Spleen (tissue), 11 donors: ENCODE data around the gene H2AZ2. TPM values are rescaled to one million over a fixed set of nuclear protein-coding genes. Genes with fewer than 3 reads are reported as not detected.
A peak's percentile ranks its signal among the peaks of the same experiment; 100 is the strongest.

Source experiments
- DNase-seq: peaks from one replicate; pipeline ENCODE4 v3.0.0-alpha.2; 2020
- H3K27ac ChIP-seq, 8 donors: fragments of 200-600 bp; sonication (generic) in 7 of 8; 1 replicate in 4 of 8; 2 replicates in 4 of 8; pipeline versions ENCODE4 v1.5.0 to v1.8.0; 2016 to 2021; ENCODE audit warnings: inconsistent platforms in 4 of 8, mild to moderate bottlenecking in 4 of 8, moderate library complexity in 1 of 8
- H3K27me3 ChIP-seq, 7 donors: fragments of 200-600 bp; sonication (generic) in 6 of 7; replicated peaks in 1 of 7; 1 replicate in 4 of 7; 2 replicates in 3 of 7; pipeline versions ENCODE4 v1.5.0 to v1.8.0; 2016 to 2021; ENCODE audit warnings: inconsistent platforms in 3 of 7, mild to moderate bottlenecking in 1 of 7
- H3K36me3 ChIP-seq, 6 donors: fragments of 200-600 bp; sonication (generic) in 5 of 6; 1 replicate in 4 of 6; 2 replicates in 2 of 6; pipeline versions ENCODE4 v1.5.0 to v1.8.0; 2016 to 2021; ENCODE audit warnings: inconsistent platforms in 2 of 6
- H3K4me1 ChIP-seq, 6 donors: fragments of 200-600 bp; sonication (generic) in 5 of 6; 1 replicate in 3 of 6; 2 replicates in 3 of 6; pipeline versions ENCODE4 v1.5.0 to v1.8.0; 2016 to 2021; ENCODE audit warnings: inconsistent platforms in 3 of 6
- H3K4me3 ChIP-seq, 8 donors: fragments of 200-600 bp; sonication (generic) in 7 of 8; 1 replicate in 4 of 8; 2 replicates in 4 of 8; pipeline versions ENCODE4 v1.5.0 to v1.8.0; 2016 to 2021; ENCODE audit warnings: inconsistent platforms in 4 of 8, mild to moderate bottlenecking in 4 of 8, moderate library complexity in 2 of 8
- H3K9me3 ChIP-seq, 8 donors: fragments of 200-600 bp; sonication (generic) in 7 of 8; 1 replicate in 4 of 8; 2 replicates in 4 of 8; pipeline versions ENCODE4 v1.5.0 to v1.8.0; 2016 to 2021; ENCODE audit warnings: inconsistent platforms in 4 of 8
- CTCF ChIP-seq, 11 experiments: fragments of 200-600 bp in 7 of 11; fragments of 450-650 bp in 4 of 11; sonication (generic) in 4 of 11; IDR thresholded peaks in 8 of 11; conservative IDR thresholded peaks in 3 of 11; 1 replicate in 7 of 11; 2 replicates in 4 of 11; pipeline versions ENCODE4 v1.4.0 to v1.8.0; 2016 to 2021; ENCODE audit warnings: antibody characterized with exemption in 11 of 11, inconsistent platforms in 4 of 11, mild to moderate bottlenecking in 1 of 11
- POLR2A ChIP-seq, 3 donors: fragments of 450-650 bp; IDR thresholded peaks; one replicate each; pipeline ENCODE4 v1.5.1; 2017; ENCODE audit warnings: antibody characterized with exemption in 3 of 3, mild to moderate bottlenecking in 1 of 3
- POLR2AphosphoS5 ChIP-seq, 3 donors: sonication (generic); formaldehyde crosslinking; IDR thresholded peaks; one replicate each; pipeline ENCODE4 v1.5.1; 2017; ENCODE audit warnings: antibody characterized with exemption in 3 of 3
- WGBS, 5 donors: extraction: QIAGEN DNeasy Blood & Tissue Kit in 3 of 5; methylation state at CpG; one replicate each; pipeline versions ENCODE4 v1.1.5 to v1.1.7; 2013 to 2018; 5-methylcytosine and 5-hydroxymethylcytosine counted together
- intact Hi-C: fragments of 100-400 bp; cut with DNase I; formaldehyde crosslinking; loops from one replicate; pipeline ENCODE4 v1.15.0; 2023; ENCODE audit warnings: low total_unique reads
- polyA plus RNA-seq, 3 donors: library from polyadenylated mRNA; stranded (reverse); fragments of 200-250 nt; gene quantifications; one replicate each; pipeline ENCODE4 v1.2.1, GENCODE V29; 2013
- total RNA-seq, 7 donors: library from RNA; depleted of rRNA in 3 of 7; stranded (reverse); fragments of >200 nt in 3 of 7; fragmentation: NEBNext Ultra II Directional in 4 of 7; extraction: Animal tissue kit (Norgen Biotek cat#: 25700) in 4 of 7; gene quantifications; one replicate each; pipeline versions ENCODE4 v1.1.0 to v1.2.1, GENCODE V29; 2016 to 2021
- donor health status: healthy with polysubstance abuse.
- donor health status: DM: no; HTN: no; CAD: no; lungs with moderate emphysema.
- donor health status: DM: no; HTN: no; CAD: no.
- donor health status: Bipolar disorder and iron deficiency.
- donor health status: healthy.
- donor health status: DM: no; HTN: no; CAD: no.
- donor health status: DM: yes; HTN: yes; CAD: no.

Gene H2AZ2
- total and polyA plus RNA-seq, 10 donors = 74.7 to 147 (median 113) TPM

DNA sequence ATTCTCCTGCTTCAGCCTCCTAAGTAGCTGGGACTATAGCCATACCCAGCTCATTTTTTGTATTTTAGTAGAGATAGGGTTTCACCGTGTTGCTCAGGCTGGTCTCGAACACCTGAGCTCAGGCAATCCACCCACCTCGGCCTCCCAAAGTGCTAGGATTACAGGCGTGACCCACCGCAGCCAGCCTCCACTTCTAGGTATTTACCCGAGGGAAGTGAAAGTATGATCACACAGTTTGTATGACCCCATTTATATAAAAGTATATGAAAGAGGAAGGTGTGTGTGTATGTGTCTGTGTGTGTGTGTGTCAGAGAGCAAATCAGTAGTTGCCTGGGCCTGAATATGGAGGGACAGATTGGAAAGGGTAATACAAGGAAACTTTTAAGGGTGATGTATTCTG is 39.4 kb upstream of the H2AZ2 start:
- H3K27me3 ChIP-seq = no peaks in the 10 kb centered on the region
- H3K4me1 ChIP-seq = peaks cover 19 to 57% (median 36%) of the 10 kb centered on the region in 6 donors
- peaks cover 0 to 16% (median 0%) of the 10 kb centered on the region in 6 donors for H3K36me3 ChIP-seq
- H3K4me3 ChIP-seq = no peak overlapping the region
- peaks cover 0 to 17% (median 4%) of the 10 kb centered on the region in 8 donors for H3K9me3 ChIP-seq
- DNase-seq = no peak
- peak overlapping the region in 5 of 8 donors; percentile 3 to 100 (median 99) for H3K27ac ChIP-seq
- 61 to 80% (median 77%) methylated on average over 6 of the region's 6 CpGs for WGBS, 5 donors
- TF ChIP-seq CTCF (IDR thresholded peaks at IDR 0.05 in 8 of 11, conservative IDR thresholded peaks at IDR 0.05 in 3 of 11) = no peak
- TF ChIP-seq POLR2AphosphoS5 (IDR thresholded peaks at IDR 0.05) = no peak
- TF ChIP-seq POLR2A (IDR thresholded peaks at IDR 0.05) = no peak
- intact Hi-C loops = no loop called here

GRCh38 chr7:44885394-44886317 is 37.8 kb upstream of the H2AZ2 start, which contains the start of gene PURB:
TSS of gene PURB (minus strand) at chr7:44885530. CDS start at chr7:44885348, 182 bp downstream.
- TF ChIP-seq CTCF (IDR thresholded peaks at IDR 0.05 in 8 of 11, conservative IDR thresholded peaks at IDR 0.05 in 3 of 11) (no peak), POLR2AphosphoS5 (IDR thresholded peaks at IDR 0.05) (peak; percentile 98 to 99 (median 99)), POLR2A (IDR thresholded peaks at IDR 0.05) (peak; percentile 81 to 92 (median 84))
- Histone ChIP-seq H3K9me3 (peaks cover 0 to 17% (median 4%) of the 10 kb centered on the region in 8 donors), H3K27ac (peak within 1 kb of the TSS; percentile 98 to 100 (median 99)), H3K36me3 (peaks cover 0 to 18% (median 0%) of the 10 kb centered on the region in 6 donors), H3K4me3 (peak within 1 kb of the TSS; percentile 72 to 92 (median 80)), H3K27me3 (no peaks in the 10 kb centered on the region), H3K4me1 (peaks cover 33 to 64% (median 53%) of the 10 kb centered on the region in 6 donors)
- DNase-seq = peak; percentile 98
- WGBS, 5 donors = 1 to 6% (median 2%) methylated on average over 12 to 72 of the region's 72 CpGs
- intact Hi-C loops = no loop called here

DNA sequence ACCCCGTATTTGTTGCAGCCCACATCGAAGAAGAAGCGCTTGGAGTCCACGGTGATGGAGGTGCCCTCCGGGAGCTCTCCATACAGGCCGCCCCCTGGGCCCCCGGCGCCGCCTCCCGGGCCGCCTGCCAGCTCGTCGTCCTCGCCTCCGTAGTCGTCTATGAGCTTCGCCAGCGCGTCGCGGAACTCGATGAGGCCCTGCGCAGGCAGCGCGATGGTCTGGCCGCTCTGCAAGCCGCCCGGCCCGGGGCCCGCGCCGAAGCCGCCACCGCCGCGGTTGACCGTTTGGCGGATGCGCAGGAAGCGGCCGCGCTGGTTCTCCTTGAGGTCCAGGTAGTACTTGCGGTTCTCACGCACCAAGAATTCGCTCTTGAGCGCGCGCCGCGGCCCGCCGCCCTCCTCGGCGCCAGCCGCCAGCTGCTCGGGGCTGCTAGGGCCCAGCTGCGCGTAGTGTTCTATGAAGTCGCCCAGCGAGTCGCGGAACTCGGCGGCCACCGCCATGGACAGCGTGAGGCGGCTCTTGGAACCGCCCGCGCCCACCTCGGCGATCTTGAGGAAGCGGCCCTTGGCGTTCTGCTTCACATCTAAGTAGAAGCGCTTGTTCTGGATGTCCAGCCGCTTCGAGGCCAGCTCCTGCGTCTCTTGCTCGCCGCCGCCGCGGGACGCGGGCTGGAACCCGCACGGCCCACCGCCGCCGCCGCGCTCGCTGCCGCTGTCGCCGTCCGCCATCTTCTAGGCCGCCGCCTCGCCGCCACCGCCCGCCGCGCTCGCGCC is 36.9 kb upstream of the H2AZ2 start:
- Histone ChIP-seq H3K27ac (peak overlapping the region; percentile 90 to 100 (median 99)), H3K4me1 (peaks cover 41 to 69% (median 61%) of the 10 kb centered on the region in 6 donors), H3K27me3 (no peaks in the 10 kb centered on the region), H3K4me3 (peak overlapping the region; percentile 72 to 92 (median 80)), H3K9me3 (peaks cover 0 to 17% (median 4%) of the 10 kb centered on the region in 8 donors), H3K36me3 (peaks cover 0 to 18% (median 0%) of the 10 kb centered on the region in 6 donors)
- no peak for TF ChIP-seq CTCF (IDR thresholded peaks at IDR 0.05 in 8 of 11, conservative IDR thresholded peaks at IDR 0.05 in 3 of 11)
- TF ChIP-seq POLR2A (IDR thresholded peaks at IDR 0.05) = no peak
- TF ChIP-seq POLR2AphosphoS5 (IDR thresholded peaks at IDR 0.05) = peak; percentile 66 to 84 (median 81)
- WGBS, 5 donors = 0 to 2% (median 1%) methylated on average over 22 to 107 of the region's 107 CpGs
- intact Hi-C loops = no loop called here
- DNase-seq = peak; percentile 93
